Ovary (tissue), 9 donors: ENCODE data around the gene IL17B. TPM values are rescaled to one million over a fixed set of nuclear protein-coding genes. Genes with fewer than 3 reads are reported as not detected.

Source experiments
- DNase-seq, 5 donors: peaks; one replicate each; pipeline ENCODE4 v3.0.0-alpha.2; 2019 to 2020
- H3K27ac ChIP-seq, 2 donors: fragments of 200-600 bp; one replicate each; pipeline versions ENCODE4 v1.5.1 to v1.8.0; 2019 to 2022
- H3K27me3 ChIP-seq: fragments of 200-600 bp; one replicate; pipeline ENCODE4 v1.8.0; 2022
- H3K36me3 ChIP-seq: fragments of 200-600 bp; sonication (generic); one replicate; pipeline ENCODE4 v1.5.1; 2019
- H3K4me1 ChIP-seq: one replicate; pipeline ENCODE4 v1.8.1; 2013; ENCODE audit warnings: mild to moderate bottlenecking, moderate library complexity; ENCODE audit not compliant: insufficient read depth
- H3K4me3 ChIP-seq: fragments of 200-600 bp; sonication (generic); one replicate; pipeline ENCODE4 v1.5.1; 2017
- H3K9me3 ChIP-seq, 2 donors: fragments of 200-600 bp in 1 of 2; sonication (generic) in 1 of 2; one replicate each; pipeline versions ENCODE4 v1.5.1 to v1.8.1; 2013 to 2019; ENCODE audit warnings: mild to moderate bottlenecking in 1 of 2, moderate library complexity in 1 of 2
- EP300 ChIP-seq: sonication (generic); formaldehyde crosslinking; IDR thresholded peaks from one replicate; pipeline ENCODE4 v1.6.1; 2017; ENCODE audit warnings: antibody characterized with exemption
- POLR2A ChIP-seq: fragments of 450-650 bp; IDR thresholded peaks from one replicate; pipeline ENCODE4 v1.6.1; 2017; ENCODE audit warnings: antibody characterized with exemption, mild to moderate bottlenecking, moderate library complexity
- WGBS, 3 donors: extraction: QIAGEN DNeasy Blood & Tissue Kit in 1 of 3; methylation state at CpG; one replicate each; pipeline versions ENCODE4 v1.1.5 to v1.1.7; 2013 to 2017; 5-methylcytosine and 5-hydroxymethylcytosine counted together
- intact Hi-C, 4 donors: fragments of 100-400 bp; cut with DNase I; formaldehyde crosslinking; loops; one replicate each; pipeline versions ENCODE4 v1.11.0 to v1.15.1; 2022 to 2023
- polyA plus RNA-seq, 2 donors: library from polyadenylated mRNA; stranded (reverse); fragments of 200-250 nt in 1 of 2; fragments of 350-450 nt in 1 of 2; fragmentation: Illumina TruSeq in 1 of 2; extraction: RNeasy Lipid Tissue Mini Kit (QIAGEN cat#74804) in 1 of 2; gene quantifications; one replicate each; pipeline ENCODE4 v1.2.3, GENCODE V29; 2013 to 2014
- total RNA-seq, 7 donors: library from RNA; depleted of rRNA in 2 of 7; stranded (reverse); fragments of >200 nt in 2 of 7; fragmentation: NEBNext Ultra II Directional in 3 of 7; extraction: Animal tissue kit (Norgen Biotek cat#: 25700) in 3 of 7; gene quantifications; one replicate each; pipeline versions ENCODE4 v1.1.0 to v1.2.4, GENCODE V29; 2016 to 2023
- TF ChIP-seq, protein P1 (sequence below), 3 donors: fragments of 450-650 bp in 2 of 3; fragments of 200-600 bp in 1 of 3; IDR thresholded peaks; one replicate each; pipeline versions ENCODE4 v1.5.1 to v1.8.0; 2016 to 2022; ENCODE audit warnings: antibody characterized with exemption in 3 of 3, mild to moderate bottlenecking in 1 of 3
- donor health status: DM: no; HTN: no; CAD: no; lungs with moderate emphysema.
- donor health status: DM: no; HTN: no; CAD: no.
- donor health status: Bipolar disorder and iron deficiency.
- donor health status: DM: yes; HTN: yes; CAD: no.
- donor health status: DM: no; HTN: no; CAD: no.
- donor health status: DM: yes; HTN: yes; CAD: no.

Gene IL17B
- total and polyA plus RNA-seq, 9 donors, result 0.47 to 1.7 (median 0.54) TPM; not detected in 6

DNA sequence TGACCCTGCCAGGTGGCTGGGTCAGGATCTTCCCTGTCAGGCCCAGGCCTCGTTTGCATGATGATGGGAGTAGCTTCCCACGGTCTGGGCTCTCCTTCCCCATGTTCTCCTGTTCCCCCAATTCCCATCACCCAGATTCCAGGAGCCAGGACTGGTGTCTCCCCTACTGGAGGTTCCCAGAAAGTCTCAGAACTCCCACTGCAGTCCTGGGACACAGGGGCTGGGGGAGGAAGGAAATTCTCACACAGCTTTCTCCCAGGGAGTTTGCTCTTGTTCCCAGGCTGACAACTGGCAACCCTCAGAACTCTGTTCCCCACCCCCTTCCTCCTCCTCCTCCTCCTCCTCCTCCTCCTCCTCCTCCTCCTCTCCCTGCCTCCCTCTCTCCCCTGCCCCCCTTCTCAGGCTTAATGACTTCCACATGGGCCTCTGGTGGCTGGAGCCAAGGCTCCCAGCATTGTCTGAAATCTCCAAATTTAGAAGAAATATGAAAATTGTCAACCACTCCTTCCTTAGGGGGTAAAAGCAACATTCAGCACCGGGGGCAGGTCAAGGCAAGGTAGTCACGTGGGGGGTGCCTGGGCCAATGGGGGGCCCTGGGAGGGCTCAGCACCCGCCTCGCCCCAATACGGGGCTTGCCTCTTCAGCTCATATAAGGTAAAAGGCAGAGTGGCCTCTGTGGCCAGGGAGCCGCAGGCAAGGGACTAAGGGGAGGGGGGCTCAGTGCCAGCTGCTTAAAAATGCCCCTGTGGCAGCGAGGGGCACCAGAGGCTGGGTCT, 27.3 kb upstream of the IL17B start:
- Histone ChIP-seq H3K27me3 (no peaks in the 10 kb centered on the region), H3K4me1 (peaks cover 22% of the 10 kb centered on the region), H3K4me3 (peak overlapping the region; percentile 54), H3K9me3 (no peaks in the 10 kb centered on the region), H3K36me3 (no peaks in the 10 kb centered on the region), H3K27ac (peak overlapping the region; percentile 79 to 92)
- DNase-seq, result peak; percentile 90 to 94 (median 93)
- 5 to 11% (median 9%) methylated on average over 9 of the region's 9 CpGs for WGBS, 3 donors
- intact Hi-C loops, result no loop called here
- TF ChIP-seq POLR2A (peak; percentile 89), EP300 (no peak)
- TF ChIP-seq, protein P1, sequence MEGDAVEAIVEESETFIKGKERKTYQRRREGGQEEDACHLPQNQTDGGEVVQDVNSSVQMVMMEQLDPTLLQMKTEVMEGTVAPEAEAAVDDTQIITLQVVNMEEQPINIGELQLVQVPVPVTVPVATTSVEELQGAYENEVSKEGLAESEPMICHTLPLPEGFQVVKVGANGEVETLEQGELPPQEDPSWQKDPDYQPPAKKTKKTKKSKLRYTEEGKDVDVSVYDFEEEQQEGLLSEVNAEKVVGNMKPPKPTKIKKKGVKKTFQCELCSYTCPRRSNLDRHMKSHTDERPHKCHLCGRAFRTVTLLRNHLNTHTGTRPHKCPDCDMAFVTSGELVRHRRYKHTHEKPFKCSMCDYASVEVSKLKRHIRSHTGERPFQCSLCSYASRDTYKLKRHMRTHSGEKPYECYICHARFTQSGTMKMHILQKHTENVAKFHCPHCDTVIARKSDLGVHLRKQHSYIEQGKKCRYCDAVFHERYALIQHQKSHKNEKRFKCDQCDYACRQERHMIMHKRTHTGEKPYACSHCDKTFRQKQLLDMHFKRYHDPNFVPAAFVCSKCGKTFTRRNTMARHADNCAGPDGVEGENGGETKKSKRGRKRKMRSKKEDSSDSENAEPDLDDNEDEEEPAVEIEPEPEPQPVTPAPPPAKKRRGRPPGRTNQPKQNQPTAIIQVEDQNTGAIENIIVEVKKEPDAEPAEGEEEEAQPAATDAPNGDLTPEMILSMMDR (IDR thresholded peaks at IDR 0.05), result peak in 1 of 3 donors; percentile 38

DNA sequence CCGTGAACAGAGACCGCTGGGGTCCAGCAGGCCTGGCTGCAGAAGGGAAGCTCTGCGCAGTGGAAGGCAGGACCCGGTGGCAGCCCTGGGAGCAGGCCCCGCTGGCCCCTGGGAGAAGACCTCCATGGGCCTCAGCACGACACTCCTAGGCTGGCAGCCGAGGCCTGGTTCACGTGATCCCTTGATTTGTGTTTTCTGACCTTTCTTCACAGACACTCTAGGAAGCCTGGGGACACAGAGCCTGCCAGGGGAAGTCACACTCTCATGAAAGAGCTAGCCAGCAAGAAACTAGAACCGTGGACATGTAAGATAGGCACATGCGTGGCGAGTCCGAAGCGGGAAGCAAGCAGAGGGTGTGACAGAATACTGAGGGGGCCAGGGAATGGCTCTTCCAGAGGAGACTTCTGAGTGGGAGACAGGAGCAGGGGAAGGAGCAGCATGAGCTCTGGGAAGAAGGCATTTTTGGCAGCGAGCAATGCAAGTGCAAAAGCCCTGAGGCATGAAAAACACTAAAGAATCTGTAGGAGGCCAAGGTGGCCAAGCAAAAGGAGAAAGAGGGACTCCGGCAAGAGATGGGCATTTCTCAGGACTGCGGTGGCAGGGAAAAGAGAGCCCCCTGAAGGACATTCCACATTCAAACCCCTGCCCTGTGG, 26.6 kb upstream of the IL17B start:
- Histone ChIP-seq H3K27ac (peak overlapping the region; percentile 75 to 76), H3K4me1 (peaks cover 21% of the 10 kb centered on the region), H3K4me3 (no peak overlapping the region), H3K36me3 (no peaks in the 10 kb centered on the region), H3K27me3 (no peaks in the 10 kb centered on the region), H3K9me3 (no peaks in the 10 kb centered on the region)
- TF ChIP-seq POLR2A (no peak), EP300 (no peak)
- TF ChIP-seq, protein P1 (IDR thresholded peaks at IDR 0.05), result no peak
- intact Hi-C loops, result loop anchor here in 1 of 4 donors (2.0 kb wide), 1 partner anchor 19 kb away; no protein-coding TSS in a partner anchor
- WGBS, 3 donors, result 62 to 75% (median 69%) methylated on average over 15 to 16 of the region's 16 CpGs
- DNase-seq, result peak in 2 of 5 donors; percentile 43 to 58

DNA sequence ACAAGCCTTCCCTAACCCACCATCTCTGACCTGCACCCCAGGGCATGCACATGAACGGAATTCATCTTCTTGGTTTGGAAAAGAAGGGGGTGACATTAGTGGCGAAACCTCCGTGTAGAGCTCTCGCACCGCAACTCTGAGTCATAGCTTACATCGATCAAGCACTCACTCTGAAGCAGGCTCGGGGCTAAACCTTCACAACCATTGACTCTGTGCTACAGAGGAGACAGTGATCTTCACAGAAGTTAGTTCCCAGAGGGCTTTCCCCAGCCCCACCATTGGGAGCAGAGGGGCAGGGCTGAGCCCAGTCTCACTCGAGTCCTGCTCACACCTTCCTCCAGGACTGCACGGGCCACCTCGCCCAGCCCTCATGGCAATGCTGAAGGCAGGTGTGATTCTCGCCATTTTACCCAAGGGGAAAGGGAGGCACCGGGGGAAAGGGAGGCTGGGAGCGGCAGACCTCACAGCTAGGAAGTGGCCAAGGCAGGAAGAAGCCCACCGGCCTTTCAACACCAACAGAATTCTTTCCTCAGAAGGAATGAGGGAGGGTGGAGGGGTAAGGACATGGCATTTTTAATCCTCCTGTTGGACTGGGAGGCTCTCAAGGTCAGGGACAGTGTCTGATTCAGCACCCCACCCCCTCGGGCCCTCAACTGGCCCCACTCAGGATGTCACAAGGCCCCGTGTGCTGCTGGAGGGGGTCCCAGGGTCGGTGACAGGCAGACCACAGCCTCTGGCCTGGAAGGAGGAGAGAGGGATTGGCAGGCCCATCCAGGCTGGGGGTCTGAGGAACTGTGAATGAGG, 25.9 kb upstream of the IL17B start:
- Histone ChIP-seq H3K9me3 (no peaks in the 10 kb centered on the region), H3K36me3 (no peaks in the 10 kb centered on the region), H3K27ac (peak overlapping the region; percentile 75 to 76), H3K4me1 (peaks cover 21% of the 10 kb centered on the region), H3K4me3 (no peak overlapping the region), H3K27me3 (no peaks in the 10 kb centered on the region)
- WGBS, 3 donors, result 40 to 45% (median 42%) methylated on average over 17 of the region's 17 CpGs
- intact Hi-C loops, result loop anchor here in 1 of 4 donors (2.0 kb wide), 1 partner anchor 18 kb away; no protein-coding TSS in a partner anchor
- TF ChIP-seq POLR2A, result no peak
- peak in 3 of 5 donors; percentile 37 to 54 (median 46) for DNase-seq

DNA sequence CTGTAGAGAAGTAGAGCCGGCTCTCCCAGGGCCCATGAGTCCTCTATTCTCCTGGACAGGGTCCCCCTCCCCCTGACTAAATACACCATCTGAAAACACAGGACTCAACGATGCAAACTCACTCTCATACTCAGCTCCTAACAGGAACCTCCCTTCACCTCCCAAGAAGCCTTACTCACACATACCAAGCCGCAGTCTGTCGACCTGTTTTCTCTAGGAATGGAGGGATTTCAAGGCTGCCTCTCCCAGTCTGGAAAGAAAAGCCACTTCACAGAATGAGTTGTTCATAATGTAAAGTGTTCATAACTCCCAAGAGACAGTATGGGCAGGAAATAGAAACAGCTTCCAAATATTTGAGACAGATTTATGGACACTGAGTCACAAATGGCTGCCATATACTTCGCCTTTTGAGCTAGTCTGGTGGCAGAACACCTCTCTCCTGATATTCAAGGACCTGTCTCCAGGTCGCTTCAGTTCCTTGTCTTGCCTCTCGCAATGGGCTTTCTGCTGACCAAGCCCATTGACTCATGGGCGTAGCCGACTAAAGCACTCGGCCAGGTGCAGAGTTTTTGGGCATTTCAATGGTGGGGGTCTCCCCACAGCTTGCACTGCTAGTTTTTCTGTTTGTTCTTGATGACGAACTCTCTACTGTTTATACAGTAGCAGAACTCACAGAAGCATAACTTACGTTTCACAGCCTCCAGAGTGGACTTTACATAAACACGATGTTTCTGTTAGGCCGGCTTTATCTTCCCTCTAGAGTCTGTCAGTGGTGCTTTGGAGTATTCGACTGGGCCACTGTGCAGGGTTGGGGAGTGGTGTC, 25.0 kb upstream of the IL17B start:
- no peaks in the 10 kb centered on the region for H3K36me3 ChIP-seq
- H3K9me3 ChIP-seq, result no peaks in the 10 kb centered on the region
- TF ChIP-seq POLR2A, result no peak
- TF ChIP-seq, protein P1 (IDR thresholded peaks at IDR 0.05), result no peak
- TF ChIP-seq EP300, result no peak
- 42 to 58% (median 50%) methylated on average over 15 of the region's 15 CpGs for WGBS, 3 donors
- intact Hi-C loops, result loop anchor here in 1 of 4 donors (2.0 kb wide), 1 partner anchor 17 kb away; no protein-coding TSS in a partner anchor
- peaks cover 21% of the 10 kb centered on the region for H3K4me1 ChIP-seq
- no peak overlapping the region for H3K4me3 ChIP-seq
- H3K27ac ChIP-seq, result peak overlapping the region; percentile 75 to 76
- no peaks in the 10 kb centered on the region for H3K27me3 ChIP-seq
- DNase-seq, result peak in 3 of 5 donors; percentile 13 to 27 (median 23)
